Measurements from ENCODE around the gene KIAA1671.

The KIAA1671 gene

DNA sequence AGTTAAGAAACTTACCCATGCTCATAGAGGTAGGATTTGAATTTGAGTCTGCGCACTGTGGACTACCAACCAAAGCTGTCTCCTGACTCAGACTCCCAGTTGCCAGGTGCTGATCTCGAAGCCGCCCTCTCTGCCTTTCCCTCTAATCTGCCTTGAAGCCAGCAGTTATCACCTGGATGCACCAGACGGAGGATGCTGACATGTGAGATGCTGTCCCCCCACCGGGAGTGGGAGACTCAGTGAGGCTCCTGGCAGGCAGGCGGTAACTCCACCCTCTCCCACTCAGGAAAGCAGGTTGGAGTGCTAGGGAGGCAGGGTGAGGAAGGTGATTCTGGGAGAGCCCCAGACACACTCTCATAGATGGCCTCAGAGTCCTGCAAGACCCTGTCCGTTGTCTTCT, 40.4 kb downstream of the KIAA1671 start:
- DNase-seq (ENCODE audit: extremely low spot score): no peak
- TF ChIP-seq, protein P1, sequence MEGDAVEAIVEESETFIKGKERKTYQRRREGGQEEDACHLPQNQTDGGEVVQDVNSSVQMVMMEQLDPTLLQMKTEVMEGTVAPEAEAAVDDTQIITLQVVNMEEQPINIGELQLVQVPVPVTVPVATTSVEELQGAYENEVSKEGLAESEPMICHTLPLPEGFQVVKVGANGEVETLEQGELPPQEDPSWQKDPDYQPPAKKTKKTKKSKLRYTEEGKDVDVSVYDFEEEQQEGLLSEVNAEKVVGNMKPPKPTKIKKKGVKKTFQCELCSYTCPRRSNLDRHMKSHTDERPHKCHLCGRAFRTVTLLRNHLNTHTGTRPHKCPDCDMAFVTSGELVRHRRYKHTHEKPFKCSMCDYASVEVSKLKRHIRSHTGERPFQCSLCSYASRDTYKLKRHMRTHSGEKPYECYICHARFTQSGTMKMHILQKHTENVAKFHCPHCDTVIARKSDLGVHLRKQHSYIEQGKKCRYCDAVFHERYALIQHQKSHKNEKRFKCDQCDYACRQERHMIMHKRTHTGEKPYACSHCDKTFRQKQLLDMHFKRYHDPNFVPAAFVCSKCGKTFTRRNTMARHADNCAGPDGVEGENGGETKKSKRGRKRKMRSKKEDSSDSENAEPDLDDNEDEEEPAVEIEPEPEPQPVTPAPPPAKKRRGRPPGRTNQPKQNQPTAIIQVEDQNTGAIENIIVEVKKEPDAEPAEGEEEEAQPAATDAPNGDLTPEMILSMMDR (IDR thresholded peaks at IDR 0.05; ENCODE audit: control extremely low read depth, extremely low read depth, low read depth, missing control alignments): no peak
- CTCF ChIA-PET: no interaction called here
- POLR2A ChIA-PET: no interaction called here

DNA sequence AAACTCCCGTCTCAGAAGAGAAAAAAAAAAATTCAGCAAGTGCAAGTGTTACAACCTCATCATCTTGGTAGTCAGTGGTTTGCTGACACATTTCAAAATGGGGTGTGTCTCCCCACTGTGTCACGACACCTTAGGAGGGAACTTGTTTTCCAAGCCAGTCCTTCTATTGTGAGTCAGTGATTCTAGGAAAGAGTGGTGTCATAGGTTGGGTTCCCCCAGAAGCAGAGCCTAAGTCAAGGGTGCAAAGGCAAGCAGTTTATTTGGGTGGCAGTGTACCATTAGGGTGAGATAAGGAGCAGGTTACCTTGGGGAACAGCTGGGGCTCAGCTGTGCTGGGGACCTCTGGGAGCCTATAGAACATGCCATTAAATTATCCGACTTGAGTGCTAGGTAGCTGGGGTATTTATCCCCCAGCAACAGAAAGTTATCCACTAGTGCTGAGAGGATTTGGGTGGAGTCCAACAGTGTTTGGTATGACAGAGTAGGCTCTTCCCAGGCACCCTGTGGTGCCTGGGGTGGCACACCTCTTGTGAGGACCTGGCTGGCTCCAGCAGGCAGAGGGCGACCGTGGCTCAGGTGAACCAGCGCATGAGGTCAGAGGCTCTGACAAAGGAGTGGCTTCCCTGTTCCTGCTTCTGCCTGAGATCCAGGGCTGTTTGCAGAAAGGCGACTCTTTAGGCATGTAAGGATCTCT, 41.7 kb downstream of the KIAA1671 start:
- no peak for DNase-seq (ENCODE audit: extremely low spot score)
- CTCF ChIA-PET: no interaction called here
- TF ChIP-seq, protein P1 (IDR thresholded peaks at IDR 0.05; ENCODE audit: control extremely low read depth, extremely low read depth, low read depth, missing control alignments): no peak
- POLR2A ChIA-PET: no interaction called here

GRCh38 chr22:24995649-24996180, 43.2 kb downstream of the KIAA1671 start:
- DNase-seq (ENCODE audit: extremely low spot score): no peak
- ChIA-PET CTCF (interaction anchor here (1.0 kb wide), 1 partner anchor 37 kb away, joined by 3 read pairs; no protein-coding TSS in a partner anchor), POLR2A (no interaction called here)
- TF ChIP-seq, protein P1 (IDR thresholded peaks at IDR 0.05; ENCODE audit: control extremely low read depth, extremely low read depth, low read depth, missing control alignments): no peak

DNA sequence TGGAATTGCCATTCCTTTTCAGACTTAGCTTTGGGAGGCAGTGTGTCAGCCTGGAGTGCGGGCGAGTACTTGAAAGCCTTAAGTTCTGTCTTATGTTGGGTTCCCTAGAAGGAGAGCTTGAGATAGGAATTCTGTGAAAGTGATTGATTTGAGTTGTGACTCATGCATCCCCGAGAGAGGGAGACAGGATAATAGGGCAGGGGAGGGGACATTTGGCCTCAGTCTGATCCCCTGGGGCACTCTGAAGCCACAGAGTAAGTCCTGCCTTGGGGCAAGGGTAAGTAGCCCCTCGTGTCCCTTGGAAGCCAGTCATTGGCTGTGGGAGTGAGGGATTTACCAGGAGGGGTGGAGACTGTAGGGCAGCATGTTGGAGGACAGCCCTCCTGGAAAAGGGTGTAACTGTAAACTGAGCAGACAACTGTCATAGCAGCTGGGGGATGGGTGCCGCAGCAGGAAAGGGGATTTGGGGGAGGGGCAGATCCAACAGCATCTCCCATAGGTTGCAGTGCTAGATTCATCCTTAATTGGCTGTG, 44.0 kb downstream of the KIAA1671 start:
- TF ChIP-seq, protein P1 (IDR thresholded peaks at IDR 0.05; ENCODE audit: control extremely low read depth, extremely low read depth, low read depth, missing control alignments): no peak
- POLR2A ChIA-PET: no interaction called here
- CTCF ChIA-PET: no interaction called here
- no peak for DNase-seq (ENCODE audit: extremely low spot score)

DNA sequence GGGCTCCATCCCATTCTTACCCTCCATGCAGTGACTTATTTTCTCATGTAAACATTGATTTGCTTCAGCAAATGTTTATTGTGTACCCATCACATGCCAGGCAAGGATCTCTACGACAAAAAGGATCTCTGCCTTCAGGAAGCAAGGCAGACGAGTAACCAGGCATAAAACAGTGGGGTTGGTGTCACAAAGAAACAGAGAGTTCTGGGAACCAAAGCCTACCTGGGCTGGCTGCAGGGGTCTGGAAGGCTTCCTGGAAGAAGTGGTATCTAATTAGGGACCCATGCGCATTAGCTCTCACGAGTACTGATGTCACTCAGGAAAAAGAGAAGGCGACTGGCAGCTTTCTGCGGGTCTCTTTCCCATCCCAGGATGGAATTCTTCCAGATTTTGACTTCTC, 44.5 kb downstream of the KIAA1671 start:
- no peak for DNase-seq (ENCODE audit: extremely low spot score)
- ChIA-PET POLR2A (no interaction called here), CTCF (no interaction called here)
- TF ChIP-seq, protein P1 (IDR thresholded peaks at IDR 0.05; ENCODE audit: control extremely low read depth, extremely low read depth, low read depth, missing control alignments): no peak

- DNase-seq (ENCODE audit: extremely low spot score): no peak
- ChIA-PET CTCF (no interaction called here), POLR2A (no interaction called here)
- TF ChIP-seq, protein P1 (IDR thresholded peaks at IDR 0.05; ENCODE audit: control extremely low read depth, extremely low read depth, low read depth, missing control alignments): no peak
Observed at GRCh38 chr22:25000686-25001085, 48.2 kb downstream of the KIAA1671 start.

Data from GM10248 (cell line).